SJSA1 (cell line): ENCODE data around the gene FAM53C. TPM values are rescaled to one million over a fixed set of nuclear protein-coding genes. Genes with fewer than 3 reads are reported as not detected.
"Not testable (repeated sequence)": the region's sequence is repeated elsewhere in the genome, so short reads cannot be mapped to it uniquely, and the experiment has no call there.

Experiments
- DNase-seq, 2 experiments: peaks; one replicate each; pipeline ENCODE4 v3.0.0-alpha.2; 2015 to 2020; ENCODE audit warnings: low spot score in 2 of 2, low read depth in 1 of 2
- H3K27ac ChIP-seq: fragments of 250-450 bp; sonication (Bioruptor Pico); 2 replicates; pipeline ENCODE4 v1.5.1; 2020; ENCODE audit warnings: mild to moderate bottlenecking, moderate library complexity
- H3K27me3 ChIP-seq: fragments of 250-450 bp; sonication (Bioruptor Pico); replicated peaks from 2 replicates; pipeline ENCODE4 v1.5.1; 2020; ENCODE audit warnings: mild to moderate bottlenecking, moderate library complexity
- H3K36me3 ChIP-seq: fragments of 250-450 bp; sonication (Bioruptor Pico); 2 replicates; pipeline ENCODE4 v1.5.1; 2020; ENCODE audit warnings: mild to moderate bottlenecking
- H3K4me1 ChIP-seq: fragments of 250-450 bp; sonication (Bioruptor Pico); replicated peaks from 2 replicates; pipeline ENCODE4 v1.6.1; 2021; ENCODE audit warnings: mild to moderate bottlenecking
- H3K4me3 ChIP-seq: fragments of 250-450 bp; sonication (Bioruptor Pico); 2 replicates; pipeline ENCODE4 v1.5.1; 2020; ENCODE audit warnings: mild to moderate bottlenecking
- H3K9me3 ChIP-seq: fragments of 250-450 bp; sonication (Bioruptor Pico); replicated peaks from 2 replicates; pipeline ENCODE4 v1.5.1; 2020; ENCODE audit warnings: mild to moderate bottlenecking
- total RNA-seq: library from RNA; depleted of rRNA; stranded (reverse); fragments of >200 nt; shearing (Covaris generic); gene quantifications from 2 replicates; pipeline ENCODE4 v1.2.3, GENCODE V29; 2014; rRNA removed

FAM53C gene
- total RNA-seq, 1 experiment from 2014 or later, result 42.0 TPM

- Histone ChIP-seq H3K36me3 (peaks cover 85% of the 10 kb centered on the region), H3K4me1 (peaks cover 6% of the 10 kb centered on the region), H3K9me3 (no peaks in the 10 kb centered on the region), H3K27ac (no peak overlapping the region), H3K4me3 (no peak overlapping the region), H3K27me3 (no peaks in the 10 kb centered on the region)
- no peak for DNase-seq
Measured at GRCh38 chr5:138389332-138389731, 51.3 kb downstream of the FAM53C start.

- not testable (repeated sequence) for DNase-seq, H3K9me3 ChIP-seq, H3K4me1 ChIP-seq, H3K4me3 ChIP-seq, H3K27me3 ChIP-seq, H3K27ac ChIP-seq
- peaks cover 90% of the 10 kb centered on the region for H3K36me3 ChIP-seq
Measured at GRCh38 chr5:138389911-138390310, 51.8 kb downstream of the FAM53C start.

- no peaks in the 10 kb centered on the region for H3K9me3 ChIP-seq
- no peak for DNase-seq
- H3K27ac ChIP-seq, result no peak overlapping the region
- H3K4me1 ChIP-seq, result no peaks in the 10 kb centered on the region
- H3K4me3 ChIP-seq, result no peak overlapping the region
- no peaks in the 10 kb centered on the region for H3K27me3 ChIP-seq
- H3K36me3 ChIP-seq, result peaks cover 90% of the 10 kb centered on the region
Measured at GRCh38 chr5:138391859-138392386, 53.9 kb downstream of the FAM53C start.

Other genes with a start within 250 kb of the FAM53C start
- gene NME5, start 198.8 kb upstream of the FAM53C start, total RNA-seq, result not detected in 2 replicates
- gene BRD8, start 159.6 kb upstream of the FAM53C start, total RNA-seq, result 47.3 and 90.0 TPM in 2 replicates
- 113 and 152 TPM in 2 replicates for gene KIF20A, start 159.2 kb upstream of the FAM53C start, total RNA-seq
- 56.3 and 70.7 TPM in 2 replicates for gene CDC23, start 124.9 kb upstream of the FAM53C start, total RNA-seq
- not detected in 2 replicates for gene GFRA3, start 63.6 kb upstream of the FAM53C start, total RNA-seq
- gene CDC25C, start 6.5 kb upstream of the FAM53C start, total RNA-seq, result 36.5 and 40.0 TPM in 2 replicates
- 48.0 and 64.8 TPM in 2 replicates for gene KDM3B, start 14.4 kb downstream of the FAM53C start, total RNA-seq
- 0.21 TPM in 1 of 2 replicates, not detected in the other for gene REEP2, start 100.8 kb downstream of the FAM53C start, total RNA-seq
- gene EGR1, start 127.2 kb downstream of the FAM53C start, total RNA-seq, result 3.2 and 4.8 TPM in 2 replicates
- 134 and 167 TPM in 2 replicates for gene ETF1, start 205.0 kb downstream of the FAM53C start, total RNA-seq
- 478 and 665 TPM in 2 replicates for gene HSPA9, start 237.1 kb downstream of the FAM53C start, total RNA-seq